Measurements from ENCODE around the gene SLC25A45.
"Not testable (repeated sequence)": the region's sequence is repeated elsewhere in the genome, so short reads cannot be mapped to it uniquely, and the experiment has no call there.

Gene SLC25A45

GRCh38 chr11:65416841-65417701, 34.6 kb upstream of the SLC25A45 start:
- Histone ChIP-seq H3K27me3 (no peaks in the 10 kb centered on the region), H3K27ac (peak overlapping the region; percentile 94 to 99), H3K9me3 (no peaks in the 10 kb centered on the region), H3K4me3 (peak overlapping the region; percentile 67 to 97), H3K4me1 (peaks cover 0 to 59% (median 50%) of the 10 kb centered on the region in 4 donors), H3K36me3 (peaks cover 0 to 14% (median 10%) of the 10 kb centered on the region in 3 donors)
- peak; percentile 55 to 77 for DNase-seq
- intact Hi-C loops (cut with DNase I; ENCODE audit: low total_unique reads), result loop anchor here (2.0 kb wide), 1 partner anchor 34 kb away; the partner anchor contains the start of gene SLC25A45
- no peak for TF ChIP-seq CTCF (IDR thresholded peaks at IDR 0.05)

- DNase-seq, result peak; percentile 92 to 96
- Histone ChIP-seq H3K9me3 (no peaks in the 10 kb centered on the region), H3K27me3 (no peaks in the 10 kb centered on the region), H3K36me3 (peaks cover 5 to 21% (median 17%) of the 10 kb centered on the region in 3 donors), H3K4me1 (peaks cover 0 to 55% (median 48%) of the 10 kb centered on the region in 4 donors), H3K4me3 (peak overlapping the region; percentile 67 to 97), H3K27ac (peak overlapping the region; percentile 94 to 99)
- intact Hi-C loops (cut with DNase I; ENCODE audit: low total_unique reads), result loop anchor here (2.0 kb wide), 1 partner anchor 34 kb away; the partner anchor contains the start of gene SLC25A45
- peak; percentile 96 to 99 for TF ChIP-seq CTCF (IDR thresholded peaks at IDR 0.05)
These were observed 33.9 kb upstream of the SLC25A45 start for GRCh38 chr11:65416341-65416824.

- H3K9me3 ChIP-seq, result no peaks in the 10 kb centered on the region
- TF ChIP-seq CTCF (IDR thresholded peaks at IDR 0.05), result no peak
- peaks cover 9 to 27% (median 23%) of the 10 kb centered on the region in 3 donors for H3K36me3 ChIP-seq
- intact Hi-C loops (cut with DNase I; ENCODE audit: low total_unique reads), result loop anchor here (2.0 kb wide), 1 partner anchor 33 kb away; the partner anchor contains the start of gene SLC25A45
- no peaks in the 10 kb centered on the region for H3K27me3 ChIP-seq
- peak; percentile 19 to 68 for DNase-seq
- peak overlapping the region; percentile 94 to 99 for H3K27ac ChIP-seq
- peak overlapping the region; percentile 67 to 97 for H3K4me3 ChIP-seq
- H3K4me1 ChIP-seq, result peaks cover 0 to 50% (median 44%) of the 10 kb centered on the region in 4 donors
These were observed 33.3 kb upstream of the SLC25A45 start for GRCh38 chr11:65415499-65416340.

GRCh38 chr11:65414776-65415498, 32.5 kb upstream of the SLC25A45 start:
- H3K4me1 ChIP-seq, result peaks cover 0 to 42% (median 37%) of the 10 kb centered on the region in 4 donors
- no peak for TF ChIP-seq CTCF (IDR thresholded peaks at IDR 0.05)
- no peak overlapping the region for H3K4me3 ChIP-seq
- H3K27ac ChIP-seq, result no peak overlapping the region
- H3K27me3 ChIP-seq, result no peaks in the 10 kb centered on the region
- intact Hi-C loops (cut with DNase I; ENCODE audit: low total_unique reads), result no loop called here
- H3K9me3 ChIP-seq, result no peaks in the 10 kb centered on the region
- DNase-seq, result peak; percentile 19 to 62
- peaks cover 10 to 31% (median 26%) of the 10 kb centered on the region in 3 donors for H3K36me3 ChIP-seq

GRCh38 chr11:65413077-65413664, 30.7 kb upstream of the SLC25A45 start:
- DNase-seq, result peak; percentile 12 to 28
- H3K4me1 ChIP-seq, result peaks cover 0 to 25% (median 25%) of the 10 kb centered on the region in 4 donors
- H3K4me3 ChIP-seq; H3K27me3 ChIP-seq; H3K27ac ChIP-seq; intact Hi-C loops (cut with DNase I; ENCODE audit: low total_unique reads); H3K9me3 ChIP-seq: not testable (repeated sequence)
- H3K36me3 ChIP-seq, result peaks cover 26 to 49% (median 43%) of the 10 kb centered on the region in 3 donors
